ENCODE measurements around the gene TTPAL.

Gene TTPAL

DNA sequence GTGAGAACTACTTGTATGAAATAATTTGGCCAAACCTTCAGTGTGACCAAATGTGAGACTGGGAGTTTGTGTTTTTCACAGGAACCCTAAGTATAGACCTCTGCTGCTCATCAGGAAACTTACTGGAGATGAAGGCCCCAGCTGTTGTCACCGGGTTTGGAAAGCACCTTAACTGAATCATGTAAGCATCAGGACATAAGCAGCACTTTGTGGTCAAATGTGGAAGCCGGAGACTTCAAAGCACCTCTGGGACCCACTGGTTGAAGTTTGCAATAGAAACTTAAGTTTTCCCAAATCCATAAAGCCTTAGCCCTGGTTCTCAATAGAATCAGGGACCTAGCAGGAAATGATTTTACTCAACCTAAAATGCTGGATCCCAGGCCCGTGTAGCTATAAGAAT lies 14.3 kb downstream of the TTPAL start:
- DNase-seq (ENCODE audit: low spot score), result no peak
- Histone ChIP-seq H3K4me3 (ENCODE audit: severe bottlenecking) (no peak overlapping the region), H3K27ac (ENCODE audit: poor library complexity, severe bottlenecking) (no peak overlapping the region), H3K9me3 (ENCODE audit: severe bottlenecking) (no peaks in the 10 kb centered on the region), H3K27me3 (ENCODE audit: insufficient read depth, poor library complexity, severe bottlenecking) (no peaks in the 10 kb centered on the region), H3K36me3 (ENCODE audit: low read depth) (peaks cover 96% of the 10 kb centered on the region), H3K4me1 (ENCODE audit: insufficient read depth, poor library complexity, severe bottlenecking) (peaks cover 11% of the 10 kb centered on the region)
- no peak for ATAC-seq (ENCODE audit: low read depth)
- TF ChIP-seq, protein P1, sequence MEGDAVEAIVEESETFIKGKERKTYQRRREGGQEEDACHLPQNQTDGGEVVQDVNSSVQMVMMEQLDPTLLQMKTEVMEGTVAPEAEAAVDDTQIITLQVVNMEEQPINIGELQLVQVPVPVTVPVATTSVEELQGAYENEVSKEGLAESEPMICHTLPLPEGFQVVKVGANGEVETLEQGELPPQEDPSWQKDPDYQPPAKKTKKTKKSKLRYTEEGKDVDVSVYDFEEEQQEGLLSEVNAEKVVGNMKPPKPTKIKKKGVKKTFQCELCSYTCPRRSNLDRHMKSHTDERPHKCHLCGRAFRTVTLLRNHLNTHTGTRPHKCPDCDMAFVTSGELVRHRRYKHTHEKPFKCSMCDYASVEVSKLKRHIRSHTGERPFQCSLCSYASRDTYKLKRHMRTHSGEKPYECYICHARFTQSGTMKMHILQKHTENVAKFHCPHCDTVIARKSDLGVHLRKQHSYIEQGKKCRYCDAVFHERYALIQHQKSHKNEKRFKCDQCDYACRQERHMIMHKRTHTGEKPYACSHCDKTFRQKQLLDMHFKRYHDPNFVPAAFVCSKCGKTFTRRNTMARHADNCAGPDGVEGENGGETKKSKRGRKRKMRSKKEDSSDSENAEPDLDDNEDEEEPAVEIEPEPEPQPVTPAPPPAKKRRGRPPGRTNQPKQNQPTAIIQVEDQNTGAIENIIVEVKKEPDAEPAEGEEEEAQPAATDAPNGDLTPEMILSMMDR (IDR thresholded peaks at IDR 0.05; ENCODE audit: poor library complexity, severe bottlenecking), result no peak

DNA sequence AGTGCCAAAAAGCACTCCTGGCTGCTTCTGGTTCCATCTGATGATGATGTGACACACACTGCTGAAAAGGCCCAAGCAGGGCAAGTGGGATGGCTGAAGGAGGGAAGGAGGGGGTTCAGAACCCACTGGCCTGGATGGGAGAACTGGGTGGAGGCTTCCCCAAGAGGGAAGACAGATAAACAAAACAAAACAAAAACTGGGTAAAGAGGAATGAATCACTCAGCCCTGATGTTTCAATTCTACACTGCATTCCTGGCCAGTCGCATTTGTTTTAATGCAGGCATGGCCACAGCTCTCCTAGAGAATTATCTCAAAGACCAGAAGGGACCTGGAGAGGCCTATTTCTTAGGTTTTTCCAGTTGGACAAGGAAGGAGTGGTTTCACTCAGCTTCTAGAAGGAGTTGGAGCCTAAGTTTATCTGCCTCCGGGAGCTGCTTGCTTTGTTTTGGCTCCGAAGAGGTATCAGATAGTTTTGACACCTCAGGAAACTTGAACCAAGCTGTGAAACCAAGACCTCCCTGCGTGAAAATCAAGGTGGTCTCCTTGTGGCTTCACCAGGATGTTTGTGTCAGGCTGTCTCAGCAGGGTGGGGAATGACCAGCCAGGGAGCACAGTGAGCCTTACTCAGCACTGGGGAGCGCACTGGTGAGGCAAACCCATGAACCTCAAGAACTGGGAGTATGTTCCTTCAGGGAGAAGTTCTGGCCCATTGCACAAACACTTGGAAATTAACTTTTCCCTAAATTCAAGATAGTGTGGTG lies 16.1 kb downstream of the TTPAL start:
- DNase-seq (ENCODE audit: low spot score), result peak; percentile 66

DNA sequence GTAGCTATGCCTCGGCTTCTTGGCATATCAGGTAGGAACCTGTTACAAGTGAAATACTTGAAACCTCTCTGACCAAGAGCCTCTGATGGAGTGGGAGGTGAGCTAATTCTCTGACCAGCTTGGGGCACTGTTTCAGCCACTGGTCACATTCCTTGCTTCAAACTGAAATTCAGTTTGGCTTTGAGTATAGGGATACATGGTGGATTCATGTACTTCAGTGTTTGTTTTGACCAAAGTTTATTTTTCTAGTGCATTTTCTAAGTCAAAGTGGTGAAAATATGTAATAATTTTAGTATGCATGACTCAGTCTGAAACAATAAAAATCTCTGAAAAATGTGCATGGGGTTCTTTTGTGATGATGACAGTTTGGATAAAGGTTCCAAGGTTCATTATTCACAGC lies 18.6 kb downstream of the TTPAL start:
- DNase-seq (ENCODE audit: low spot score), result peak; percentile 47
- no peak overlapping the region for H3K4me3 ChIP-seq (ENCODE audit: severe bottlenecking)
- H3K27me3 ChIP-seq (ENCODE audit: insufficient read depth, poor library complexity, severe bottlenecking), result no peaks in the 10 kb centered on the region
- H3K9me3 ChIP-seq (ENCODE audit: severe bottlenecking), result no peaks in the 10 kb centered on the region
- H3K27ac ChIP-seq (ENCODE audit: poor library complexity, severe bottlenecking), result peak overlapping the region; percentile 98
- H3K4me1 ChIP-seq (ENCODE audit: insufficient read depth, poor library complexity, severe bottlenecking), result peaks cover 43% of the 10 kb centered on the region
- peak; percentile 1; the same call in 1 of the 3 replicates for ATAC-seq (ENCODE audit: low read depth)
- TF ChIP-seq, protein P1 (IDR thresholded peaks at IDR 0.05; ENCODE audit: poor library complexity, severe bottlenecking), result peak; percentile 2
- peaks cover 83% of the 10 kb centered on the region for H3K36me3 ChIP-seq (ENCODE audit: low read depth)

More for the DNA sequence above, 16.1 kb downstream of the TTPAL start:
- Histone ChIP-seq H3K4me1 (ENCODE audit: insufficient read depth, poor library complexity, severe bottlenecking) (peaks cover 30% of the 10 kb centered on the region), H3K4me3 (ENCODE audit: severe bottlenecking) (no peak overlapping the region), H3K36me3 (ENCODE audit: low read depth) (peaks cover 90% of the 10 kb centered on the region), H3K27me3 (ENCODE audit: insufficient read depth, poor library complexity, severe bottlenecking) (no peaks in the 10 kb centered on the region), H3K27ac (ENCODE audit: poor library complexity, severe bottlenecking) (no peak overlapping the region), H3K9me3 (ENCODE audit: severe bottlenecking) (no peaks in the 10 kb centered on the region)
- no peak for ATAC-seq (ENCODE audit: low read depth)
- TF ChIP-seq, protein P1 (IDR thresholded peaks at IDR 0.05; ENCODE audit: poor library complexity, severe bottlenecking), result no peak

DNA sequence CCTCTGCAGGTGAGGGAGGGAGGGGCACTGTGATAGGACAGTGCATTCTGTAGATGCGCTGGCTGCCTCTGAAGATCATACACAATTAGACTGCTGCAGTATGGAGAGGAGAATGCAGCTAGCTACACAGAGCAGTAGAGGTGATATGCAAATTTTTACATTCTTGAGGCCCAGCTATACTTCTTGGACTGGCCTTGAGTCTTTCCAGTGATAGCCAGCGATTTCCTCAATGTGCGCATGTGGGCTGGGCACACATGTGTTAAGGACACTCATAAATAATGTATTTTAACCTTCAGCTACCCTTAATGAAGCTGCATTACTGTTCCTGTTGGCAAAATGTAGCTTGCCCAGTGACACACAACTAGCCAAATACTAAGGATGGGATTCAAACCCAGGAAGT lies 19.0 kb downstream of the TTPAL start:
- ATAC-seq (ENCODE audit: low read depth) (peak; percentile 0; the same call in 1 of the 3 replicates), DNase-seq (ENCODE audit: low spot score) (no peak)
- H3K27ac ChIP-seq (ENCODE audit: poor library complexity, severe bottlenecking), result peak overlapping the region; percentile 98
- H3K9me3 ChIP-seq (ENCODE audit: severe bottlenecking), result no peaks in the 10 kb centered on the region
- TF ChIP-seq, protein P1 (IDR thresholded peaks at IDR 0.05; ENCODE audit: poor library complexity, severe bottlenecking), result no peak
- H3K36me3 ChIP-seq (ENCODE audit: low read depth), result peaks cover 83% of the 10 kb centered on the region
- H3K27me3 ChIP-seq (ENCODE audit: insufficient read depth, poor library complexity, severe bottlenecking), result no peaks in the 10 kb centered on the region
- H3K4me1 ChIP-seq (ENCODE audit: insufficient read depth, poor library complexity, severe bottlenecking), result peaks cover 43% of the 10 kb centered on the region
- H3K4me3 ChIP-seq (ENCODE audit: severe bottlenecking), result no peak overlapping the region

DNA sequence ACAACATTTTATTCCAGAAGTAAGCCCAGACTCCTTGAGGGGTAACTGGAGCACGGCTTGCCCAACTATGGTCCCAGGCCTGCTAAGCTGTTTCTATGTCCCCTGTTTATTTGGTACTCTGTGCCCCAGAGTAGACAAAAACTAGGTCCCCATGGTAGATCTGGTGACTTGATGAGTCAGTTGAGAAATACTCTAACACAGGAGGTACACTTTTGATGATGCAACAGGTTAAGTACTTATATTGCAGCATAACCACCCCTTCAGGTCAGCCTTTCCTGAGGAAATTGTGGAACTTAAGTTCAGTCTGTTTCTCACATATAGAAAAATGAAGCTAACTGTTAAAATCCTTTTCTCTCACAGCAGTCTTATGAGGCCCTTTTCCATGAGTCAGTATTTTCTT lies 19.6 kb downstream of the TTPAL start:
- Histone ChIP-seq H3K27me3 (ENCODE audit: insufficient read depth, poor library complexity, severe bottlenecking) (no peaks in the 10 kb centered on the region), H3K4me1 (ENCODE audit: insufficient read depth, poor library complexity, severe bottlenecking) (peaks cover 43% of the 10 kb centered on the region), H3K4me3 (ENCODE audit: severe bottlenecking) (no peak overlapping the region), H3K36me3 (ENCODE audit: low read depth) (peaks cover 83% of the 10 kb centered on the region), H3K9me3 (ENCODE audit: severe bottlenecking) (no peaks in the 10 kb centered on the region), H3K27ac (ENCODE audit: poor library complexity, severe bottlenecking) (peak overlapping the region; percentile 98)
- peak; percentile 0 for ATAC-seq (ENCODE audit: low read depth)
- TF ChIP-seq, protein P1 (IDR thresholded peaks at IDR 0.05; ENCODE audit: poor library complexity, severe bottlenecking), result no peak
- DNase-seq (ENCODE audit: low spot score), result no peak

All from RWPE2 (cell line).